ENCODE measurements around the gene ARFIP2. TPM values are rescaled to one million over a fixed set of nuclear protein-coding genes. Genes with fewer than 3 reads are reported as not detected.

ARFIP2 gene
- total and polyA plus RNA-seq, 2 of the 8 experiments (the other 6 are each of a cell fraction or from before 2014, with no cell fraction given), result 48.3 to 48.7 TPM

DNA sequence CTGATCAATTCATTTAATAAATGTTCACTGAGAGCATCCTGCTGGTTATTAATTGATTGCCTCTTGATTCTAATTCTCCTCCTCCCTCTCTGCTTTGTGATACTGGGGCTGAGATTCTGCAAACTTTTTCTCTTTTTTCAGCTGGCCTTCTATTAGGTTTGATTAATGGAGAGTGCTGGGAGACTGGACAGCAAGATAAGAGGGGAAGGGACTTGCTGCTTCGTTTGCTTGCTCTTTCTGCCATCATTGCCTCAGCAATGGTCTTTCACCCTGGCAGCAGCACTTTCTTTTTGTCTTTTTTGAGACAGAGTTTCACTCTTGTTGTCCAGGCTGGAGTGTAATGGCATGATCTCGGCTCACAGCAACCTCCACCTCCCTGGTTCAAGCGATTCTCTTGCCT lies 23.0 kb upstream of the ARFIP2 start (continued):
- TF ChIP-seq CHD7 (IDR thresholded peaks at IDR 0.05; ENCODE audit: insufficient replicate concordance, low read length) (no peak), YY1 (IDR thresholded peaks at IDR 0.05; ENCODE audit: low read depth, low read length) (no peak), USF2 (IDR thresholded peaks at IDR 0.05; ENCODE audit: low read length) (no peak)
